ENCODE measurements around the gene ITGA3.

The ITGA3 gene

GRCh38 chr17:50112694-50113093, 56.8 kb downstream of the ITGA3 start:
- DNase-seq = no peak

- DNase-seq = no peak
These were observed 57.9 kb downstream of the ITGA3 start for GRCh38 chr17:50113624-50114320.

GRCh38 chr17:50114401-50114800, 58.5 kb downstream of the ITGA3 start:
- DNase-seq = no peak

GRCh38 chr17:50114849-50115357, 59.0 kb downstream of the ITGA3 start:
- peak; percentile 57 for DNase-seq

- no peak for DNase-seq
These were observed 59.8 kb downstream of the ITGA3 start for GRCh38 chr17:50115756-50116155.

GRCh38 chr17:50117202-50118051, 61.5 kb downstream of the ITGA3 start:
- DNase-seq = no peak

- no peak for DNase-seq
These were observed 62.3 kb downstream of the ITGA3 start for GRCh38 chr17:50118076-50118827.

GRCh38 chr17:50118828-50119218, 62.9 kb downstream of the ITGA3 start:
- no peak for DNase-seq

GRCh38 chr17:50120475-50121253, 64.8 kb downstream of the ITGA3 start:
- DNase-seq = no peak

GRCh38 chr17:50122945-50123344, 67.0 kb downstream of the ITGA3 start:
- no peak for DNase-seq

GRCh38 chr17:50123649-50124349, 67.9 kb downstream of the ITGA3 start:
- no peak for DNase-seq

- peak; percentile 34 for DNase-seq
These were observed 69.6 kb downstream of the ITGA3 start for GRCh38 chr17:50125420-50125997.

- peak; percentile 76 for DNase-seq
These were observed 71.9 kb downstream of the ITGA3 start for GRCh38 chr17:50127697-50128361.

GRCh38 chr17:50128441-50129352, 72.8 kb downstream of the ITGA3 start:
- no peak for DNase-seq

GRCh38 chr17:50129353-50129727, 73.4 kb downstream of the ITGA3 start:
- no peak for DNase-seq

- DNase-seq = peak; percentile 14
These were observed 74.0 kb downstream of the ITGA3 start, which contains the start of gene SAMD14 for GRCh38 chr17:50129728-50130558. TSS of gene SAMD14 (minus strand) at chr17:50130160. CDS start at chr17:50124959, 5,201 bp downstream.

GRCh38 chr17:50130559-50131305, 74.8 kb downstream of the ITGA3 start:
- no peak for DNase-seq
